ENCODE measurements around the gene DPP6.
"Not testable (repeated sequence)": the region's sequence is repeated elsewhere in the genome, so short reads cannot be mapped to it uniquely, and the experiment has no call there.

The DPP6 gene

DNA sequence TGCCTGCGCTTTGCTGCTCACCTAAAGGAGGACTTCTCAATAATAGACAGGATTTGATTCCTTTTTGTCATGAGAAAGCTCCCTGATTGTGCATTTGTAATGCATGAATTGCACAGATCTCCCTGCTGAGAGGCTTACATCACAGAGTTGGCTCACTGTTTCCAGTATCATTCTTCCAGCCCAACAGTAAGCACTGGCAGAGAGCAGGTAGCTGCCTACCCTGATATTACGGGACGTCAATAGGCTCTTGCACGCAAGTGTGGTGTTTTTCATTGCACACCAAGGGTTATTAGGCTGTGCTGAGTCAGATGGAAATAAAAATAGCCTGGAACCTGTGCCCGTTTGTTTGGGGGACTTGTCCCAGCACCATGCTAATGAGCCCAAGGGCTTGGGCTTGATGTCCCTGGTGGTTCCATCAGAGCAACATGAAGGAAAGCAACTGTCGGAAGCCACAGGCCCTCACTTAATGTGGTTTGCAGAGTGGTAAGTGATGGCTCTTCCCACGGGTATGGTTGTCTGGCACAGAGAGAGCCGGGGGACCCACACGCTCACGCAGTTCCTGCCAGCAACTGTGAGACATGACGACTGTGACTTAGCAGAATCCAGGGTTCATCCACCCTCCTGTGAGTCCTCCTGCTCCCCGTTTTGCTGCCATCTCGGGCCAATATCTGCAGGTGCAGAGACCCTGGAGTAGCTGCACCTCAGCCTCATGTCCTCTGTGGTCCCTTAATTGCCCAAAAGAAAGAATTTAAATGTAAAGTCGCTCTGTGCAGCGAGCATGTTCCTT is 20.4 kb downstream of the DPP6 start:
- not testable (repeated sequence) for DNase-seq

DNA sequence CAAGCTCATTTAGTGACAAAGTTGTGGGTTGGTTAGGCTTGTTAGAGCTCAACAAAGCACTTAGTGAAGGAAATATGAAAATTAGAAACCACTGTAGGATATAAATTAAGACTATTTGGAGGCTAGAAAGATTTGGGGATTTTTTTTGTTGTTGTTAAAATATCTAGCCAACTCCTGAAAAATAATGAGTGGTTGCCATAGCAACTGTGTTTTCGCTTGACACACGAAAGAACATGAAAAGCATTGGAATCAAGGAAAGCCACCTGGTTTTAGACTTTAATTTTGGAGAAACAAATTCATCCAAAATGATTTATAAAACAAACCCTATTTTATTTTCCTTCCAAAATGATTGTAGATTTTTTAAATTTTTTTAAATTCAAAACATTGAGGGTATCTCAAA is 26.3 kb downstream of the DPP6 start:
- DNase-seq, result not testable (repeated sequence)

DNA sequence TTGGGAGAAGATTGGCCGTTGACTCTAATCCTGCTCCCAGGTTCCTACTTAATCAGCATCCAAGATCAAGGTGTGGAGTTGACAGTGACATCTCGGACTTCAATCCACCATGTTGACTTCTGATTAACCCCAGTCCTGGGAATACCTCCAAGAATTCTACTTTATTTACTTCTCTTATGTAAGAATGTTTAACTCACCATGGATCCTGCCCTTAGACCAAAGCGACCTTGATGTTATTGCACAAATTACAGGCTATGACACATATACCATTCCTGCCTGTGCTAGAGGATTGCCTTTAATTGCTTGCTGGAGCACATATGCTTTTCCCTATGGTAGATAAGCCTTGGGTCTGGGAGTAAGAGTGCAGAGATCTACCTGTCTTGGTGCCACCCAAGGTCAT is 28.1 kb downstream of the DPP6 start:
- DNase-seq, result not testable (repeated sequence)

DNA sequence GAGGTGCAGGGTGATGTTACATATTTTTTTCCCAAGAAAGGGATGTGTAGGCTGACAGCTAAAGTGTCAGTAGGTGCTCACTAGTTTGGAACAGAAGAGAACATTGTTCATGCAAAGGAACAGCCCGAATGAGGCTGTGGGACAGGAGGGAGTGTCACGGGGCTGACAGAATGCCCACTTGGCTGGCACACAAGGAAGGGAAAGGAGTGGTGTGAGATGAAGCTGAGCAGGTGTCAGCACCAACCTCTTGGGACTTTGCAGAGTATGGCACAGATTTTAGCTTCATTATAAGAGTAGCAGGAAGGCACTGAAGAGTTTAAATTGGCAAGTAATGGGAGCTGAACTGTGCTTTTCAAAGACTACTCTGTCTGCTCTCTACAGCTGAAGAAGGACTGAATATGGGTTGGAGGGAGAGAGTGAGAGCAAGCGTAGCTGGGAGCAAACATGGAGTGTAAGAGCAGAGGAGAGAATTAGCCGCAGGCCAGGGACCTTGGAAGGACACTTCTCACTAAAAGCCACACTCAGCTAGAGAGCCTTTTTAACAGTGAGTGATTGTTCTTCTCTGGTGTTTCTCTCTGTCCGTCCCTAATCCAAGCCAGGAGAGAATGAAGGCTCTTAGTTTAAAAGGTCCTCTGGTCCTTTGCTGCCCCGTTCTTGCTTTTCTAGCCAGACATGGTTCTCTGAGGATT is 35.0 kb downstream of the DPP6 start:
- not testable (repeated sequence) for DNase-seq

DNA sequence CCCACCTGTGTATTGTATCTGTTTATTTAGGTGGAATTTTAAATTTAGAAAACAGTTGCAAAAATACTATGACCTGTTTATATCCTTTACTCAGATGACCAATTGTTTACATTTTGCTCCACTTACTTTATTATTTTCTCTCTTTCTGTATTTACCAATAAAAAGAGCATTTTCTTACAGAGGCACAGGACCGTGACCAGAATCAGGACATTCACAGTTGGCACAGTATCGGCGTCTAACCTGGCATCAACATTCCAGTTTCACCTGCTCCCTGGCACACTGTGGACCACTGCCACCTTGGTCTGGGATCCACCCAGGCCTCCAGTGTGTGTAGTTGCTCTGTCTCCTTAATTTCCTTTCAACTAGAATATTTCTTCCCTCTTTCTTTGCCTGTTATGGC is 39.9 kb downstream of the DPP6 start:
- DNase-seq, result not testable (repeated sequence)

DNA sequence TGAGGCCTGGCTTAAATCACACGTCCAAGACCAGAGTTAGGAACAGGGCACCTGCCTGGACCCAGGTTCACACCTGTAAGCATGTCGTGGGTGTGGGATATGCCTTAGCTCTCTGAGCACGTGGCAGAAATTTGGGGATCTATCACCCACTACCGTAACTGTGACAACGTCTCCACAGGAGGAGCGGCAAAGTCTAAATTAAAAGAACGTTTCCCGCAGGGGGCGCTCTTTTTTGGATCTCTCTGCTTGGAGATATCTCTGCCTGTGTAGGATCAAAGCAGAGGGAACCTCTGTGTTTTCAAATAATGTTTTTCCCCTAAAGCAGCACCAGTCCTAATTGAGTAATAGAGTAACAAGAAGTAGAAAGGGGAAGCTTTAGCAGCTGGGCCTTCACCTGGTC is 43.0 kb downstream of the DPP6 start:
- not testable (repeated sequence) for DNase-seq

DNA sequence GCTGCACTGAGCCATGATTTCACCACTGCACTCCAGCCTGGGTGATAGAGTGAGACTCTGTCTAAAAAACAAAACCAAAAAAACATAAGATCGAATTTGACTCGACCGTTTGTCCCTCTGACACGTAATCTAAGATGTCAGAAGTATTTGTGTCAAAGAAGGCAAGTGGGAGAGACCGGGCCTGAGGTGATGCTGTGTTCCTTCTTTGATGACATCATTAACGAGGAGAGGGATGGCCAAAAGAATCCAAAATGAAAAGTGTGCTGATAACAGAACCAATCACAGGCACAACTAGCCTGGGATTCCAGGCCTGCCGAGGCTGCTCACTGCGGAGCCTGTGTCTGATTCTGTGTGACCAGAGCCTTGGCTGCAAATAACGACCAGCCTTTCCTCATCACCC is 52.9 kb downstream of the DPP6 start:
- DNase-seq, result not testable (repeated sequence)

DNA sequence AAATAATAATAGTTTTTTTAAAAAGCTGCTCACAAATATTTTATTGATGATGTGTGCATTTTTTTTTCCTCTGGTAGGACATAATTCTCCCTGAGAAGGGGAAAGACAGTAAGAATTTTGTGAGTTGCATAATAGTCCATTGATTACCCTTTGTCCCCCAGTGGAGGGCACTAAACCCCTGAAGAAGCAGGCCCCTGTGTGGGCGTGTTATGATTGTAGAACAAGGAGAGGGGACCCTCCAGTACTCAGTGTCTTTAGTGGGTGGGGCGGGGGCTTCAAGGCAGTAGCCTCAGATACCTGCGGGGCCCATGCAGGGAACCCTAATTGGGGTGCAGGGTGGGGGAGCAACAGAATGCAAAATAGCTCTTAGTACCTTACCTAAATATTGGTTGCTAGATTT is 57.4 kb downstream of the DPP6 start:
- not testable (repeated sequence) for DNase-seq

DNA sequence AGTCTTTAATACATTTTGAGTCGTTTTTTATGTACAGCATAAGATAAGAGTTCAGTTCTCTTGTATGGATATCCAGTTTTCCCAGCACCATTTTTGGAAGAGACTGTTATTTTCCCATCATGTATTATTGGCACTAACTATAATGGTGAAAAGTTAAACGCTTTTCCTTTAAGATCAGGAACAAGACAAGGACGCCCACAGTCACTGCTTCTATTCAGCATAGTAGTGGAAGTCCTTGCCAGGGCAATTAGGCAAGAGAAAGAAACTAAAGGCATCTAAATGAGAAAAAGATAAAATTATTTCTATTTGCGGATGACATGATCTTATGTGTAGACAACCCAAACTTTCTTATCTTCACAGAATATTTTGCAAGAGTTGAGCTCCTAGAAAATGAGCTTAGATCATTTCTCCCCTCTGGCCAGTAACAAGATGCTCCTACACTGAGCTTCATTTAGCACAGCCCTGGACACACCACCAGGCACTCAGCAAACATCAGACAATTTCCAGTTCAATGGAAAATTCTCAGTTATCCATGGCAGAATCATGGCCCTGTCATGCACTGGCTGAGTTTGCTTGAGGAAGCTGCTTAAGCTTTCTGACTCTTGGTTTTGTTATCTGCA is 61.6 kb downstream of the DPP6 start:
- not testable (repeated sequence) for DNase-seq

DNA sequence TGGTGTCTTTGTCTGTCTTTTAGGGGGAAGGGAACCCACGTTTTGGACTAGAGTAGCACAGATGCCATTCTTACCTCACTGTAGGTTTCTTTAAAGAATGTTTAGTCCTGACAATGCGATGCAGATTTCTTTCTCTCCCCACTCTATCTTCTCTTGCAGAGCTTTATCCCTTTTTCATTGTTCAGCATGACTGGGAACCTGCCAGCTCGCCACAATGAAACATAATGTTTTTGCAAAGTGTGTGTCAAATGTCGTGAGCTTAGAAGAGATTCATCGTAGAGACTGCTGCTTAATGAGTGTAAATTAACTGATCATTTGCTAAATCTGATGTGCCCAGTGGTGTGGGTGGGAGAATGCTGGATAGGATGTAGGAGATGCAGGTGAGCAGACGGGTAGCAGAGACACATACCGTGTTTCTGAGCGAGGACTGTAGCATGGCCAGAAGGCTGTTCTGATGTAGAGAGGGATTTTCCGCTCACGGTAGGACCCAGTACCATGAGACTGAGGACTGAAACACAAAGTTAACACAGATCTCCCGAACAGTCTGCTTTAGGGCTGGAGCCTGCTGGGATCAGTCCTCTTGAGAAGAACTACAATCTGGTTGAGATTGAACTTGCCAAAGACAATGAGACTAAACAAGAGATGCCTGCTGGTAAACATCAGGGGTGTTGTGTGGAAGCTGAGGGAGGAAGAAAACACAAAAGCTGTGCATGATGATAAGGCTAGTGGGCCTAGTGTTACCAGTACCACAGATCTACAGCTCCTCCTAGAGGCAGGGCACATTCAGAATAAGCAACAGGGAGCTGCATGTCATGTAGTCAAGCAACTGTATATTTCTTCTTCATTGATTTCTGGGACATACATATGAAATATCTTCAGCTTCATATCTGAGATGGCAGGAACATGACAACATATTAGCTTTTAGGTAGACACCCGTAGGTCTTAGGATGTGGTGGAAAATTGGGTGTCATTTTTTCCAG is 65.5 kb downstream of the DPP6 start:
- DNase-seq, result not testable (repeated sequence)

DNA sequence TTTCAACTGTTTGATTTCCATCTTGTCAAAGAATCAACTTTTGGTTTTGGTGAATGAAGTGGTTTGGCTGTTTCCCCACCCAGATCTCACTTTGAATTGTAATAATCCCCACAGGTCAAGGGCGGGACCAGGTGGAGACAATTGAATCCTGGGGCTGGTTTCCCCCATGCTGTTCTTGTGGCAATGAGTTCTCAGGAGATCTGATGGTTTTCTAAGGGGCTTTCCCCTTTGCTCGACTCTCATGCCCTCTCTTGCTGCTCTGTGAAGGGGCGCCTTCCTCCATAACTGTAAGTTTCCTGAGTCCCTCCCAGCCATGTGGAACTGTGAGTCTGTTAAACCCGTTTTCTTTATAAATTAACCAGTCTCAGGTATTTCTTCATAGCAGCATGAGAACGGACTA is 68.6 kb downstream of the DPP6 start:
- not testable (repeated sequence) for DNase-seq

DNA sequence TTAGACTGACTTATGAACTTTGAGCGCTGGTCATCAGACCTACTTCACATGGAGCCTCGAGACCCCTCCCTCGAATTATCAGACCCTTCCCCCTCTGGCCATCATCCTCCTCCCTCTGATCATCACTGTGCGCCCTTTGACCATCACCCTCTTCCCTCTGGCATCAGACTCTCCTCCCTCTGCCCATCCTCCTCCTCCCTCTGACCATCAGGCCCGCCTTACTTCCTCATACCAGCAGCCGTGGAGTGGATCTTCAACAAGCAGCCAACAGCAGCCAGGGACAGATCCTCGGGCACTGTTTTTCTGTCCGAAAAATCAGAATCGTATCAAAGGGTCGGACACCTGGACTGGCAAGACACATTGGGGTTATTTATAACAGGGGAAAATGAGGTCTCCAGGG is 70.5 kb downstream of the DPP6 start:
- not testable (repeated sequence) for DNase-seq

DNA sequence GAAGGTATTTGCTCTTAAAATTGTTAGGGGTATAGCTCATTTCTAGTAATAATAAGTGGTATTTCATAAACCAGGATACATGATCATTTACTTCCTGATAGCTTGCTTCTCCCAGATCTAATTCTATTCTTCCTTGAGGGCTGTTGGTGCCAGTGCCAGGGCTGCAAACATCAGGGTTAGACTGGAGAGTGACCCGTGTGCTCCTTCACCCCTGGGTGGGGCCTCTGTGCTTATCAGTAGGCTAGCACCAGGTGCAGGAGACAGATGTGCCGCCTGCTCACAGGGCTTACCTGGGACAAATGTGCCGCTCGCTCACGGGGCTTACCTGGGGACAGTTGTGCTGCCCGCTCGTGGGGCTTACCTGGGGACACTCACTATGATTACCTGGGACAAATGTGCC is 71.2 kb downstream of the DPP6 start:
- DNase-seq, result not testable (repeated sequence)

DNA sequence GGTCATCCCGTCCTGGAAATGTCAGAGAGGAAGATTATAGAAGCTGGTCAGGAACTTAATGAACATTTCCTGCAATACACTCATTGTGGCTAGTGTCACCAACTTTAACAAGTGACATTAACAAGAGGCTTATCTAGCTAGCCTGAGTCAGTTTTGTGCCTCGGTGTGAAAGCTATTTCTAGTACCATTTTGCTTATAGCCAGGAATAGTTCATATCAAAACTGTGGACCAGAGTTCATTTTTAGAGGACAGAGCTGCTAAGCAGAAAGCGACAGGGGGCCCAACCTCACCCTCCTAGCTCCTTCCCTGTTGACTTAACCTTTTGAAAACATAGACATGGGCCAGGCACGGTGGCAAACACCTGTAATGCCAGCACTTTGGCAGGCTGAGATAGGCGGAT is 76.9 kb downstream of the DPP6 start:
- not testable (repeated sequence) for DNase-seq

DNA sequence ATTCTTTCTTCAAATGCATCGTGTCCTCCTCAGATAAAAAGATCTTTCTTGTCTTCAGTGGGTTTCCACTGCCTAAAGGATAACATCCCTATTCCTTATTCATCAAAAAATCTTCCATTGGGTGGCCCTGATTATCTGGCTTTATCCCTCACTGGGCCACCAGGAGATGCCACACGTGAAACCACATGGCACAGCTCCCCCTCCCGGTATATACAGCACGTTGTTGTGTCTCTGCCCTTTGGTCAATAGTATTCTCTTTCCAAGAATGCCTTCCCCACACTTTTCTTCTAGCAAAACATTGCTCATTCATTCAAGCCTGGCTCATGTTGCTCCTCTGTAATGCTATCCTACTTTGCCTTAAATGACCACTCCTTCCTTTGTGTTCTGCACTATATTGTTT is 80.4 kb downstream of the DPP6 start:
- not testable (repeated sequence) for DNase-seq

DNA sequence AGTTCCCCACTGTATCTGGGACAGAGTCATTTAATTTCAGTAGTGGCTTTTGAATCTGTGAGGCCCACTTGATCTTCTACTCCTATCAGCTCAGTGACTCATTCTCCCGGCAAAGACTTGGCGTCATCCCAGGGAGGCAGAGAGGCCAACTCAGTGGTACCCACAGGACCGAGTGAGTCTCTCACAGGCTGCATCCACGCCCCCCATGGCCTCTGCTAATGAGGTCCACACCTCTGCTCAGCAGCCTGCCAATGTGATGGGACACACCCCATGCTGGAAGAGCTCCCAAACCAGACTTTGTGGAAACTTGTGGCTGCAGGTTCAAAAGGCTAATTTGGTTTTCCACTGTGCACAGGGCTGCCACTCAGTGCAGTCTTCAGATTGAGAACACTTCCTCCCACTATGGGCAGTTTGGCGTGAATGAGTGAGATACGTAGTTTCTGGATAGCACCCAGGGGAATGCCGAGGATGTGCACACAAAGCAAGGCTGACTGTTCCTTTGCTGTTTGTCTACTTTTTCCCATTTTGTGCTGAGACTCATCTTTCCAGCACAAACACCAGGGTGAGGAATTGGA is 81.6 kb downstream of the DPP6 start:
- not testable (repeated sequence) for DNase-seq

DNA sequence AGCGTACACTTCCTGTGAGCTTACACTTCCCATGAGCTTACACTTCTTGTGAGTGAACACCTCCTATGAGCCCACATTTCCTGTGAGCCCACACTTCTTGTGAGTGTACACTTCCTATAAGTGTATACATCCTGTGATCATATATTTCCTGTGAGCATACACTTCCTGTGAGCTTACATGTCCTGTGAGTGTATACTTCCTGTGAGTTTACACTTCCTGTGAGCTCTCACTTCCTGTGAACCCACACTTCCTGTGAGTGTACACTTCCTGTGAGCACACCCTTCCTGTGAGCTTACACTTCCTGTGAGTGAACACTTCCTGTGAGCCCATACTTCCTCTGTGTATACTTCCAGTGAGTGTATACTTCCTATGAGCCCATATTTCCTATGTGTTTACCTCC is 82.5 kb downstream of the DPP6 start:
- DNase-seq, result not testable (repeated sequence)

DNA sequence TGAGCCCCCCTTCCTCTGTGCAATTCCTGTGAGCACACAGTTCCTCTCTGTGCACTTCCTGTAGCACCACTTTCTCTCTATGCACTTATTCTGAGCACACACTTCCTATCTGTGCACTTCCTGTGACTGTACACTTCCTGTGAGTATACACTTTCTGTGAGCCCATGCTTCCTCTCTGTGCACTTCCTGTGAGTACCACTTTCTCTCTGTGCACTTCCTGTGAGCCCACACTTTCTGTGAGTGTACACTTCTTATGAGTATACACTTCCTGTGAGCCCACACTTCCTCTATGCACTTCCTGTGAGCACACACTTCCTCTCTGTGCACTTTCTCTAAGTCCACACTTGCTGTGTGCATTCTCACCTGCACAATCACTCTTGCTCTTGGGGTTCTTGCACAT is 83.4 kb downstream of the DPP6 start:
- DNase-seq, result not testable (repeated sequence)

DNA sequence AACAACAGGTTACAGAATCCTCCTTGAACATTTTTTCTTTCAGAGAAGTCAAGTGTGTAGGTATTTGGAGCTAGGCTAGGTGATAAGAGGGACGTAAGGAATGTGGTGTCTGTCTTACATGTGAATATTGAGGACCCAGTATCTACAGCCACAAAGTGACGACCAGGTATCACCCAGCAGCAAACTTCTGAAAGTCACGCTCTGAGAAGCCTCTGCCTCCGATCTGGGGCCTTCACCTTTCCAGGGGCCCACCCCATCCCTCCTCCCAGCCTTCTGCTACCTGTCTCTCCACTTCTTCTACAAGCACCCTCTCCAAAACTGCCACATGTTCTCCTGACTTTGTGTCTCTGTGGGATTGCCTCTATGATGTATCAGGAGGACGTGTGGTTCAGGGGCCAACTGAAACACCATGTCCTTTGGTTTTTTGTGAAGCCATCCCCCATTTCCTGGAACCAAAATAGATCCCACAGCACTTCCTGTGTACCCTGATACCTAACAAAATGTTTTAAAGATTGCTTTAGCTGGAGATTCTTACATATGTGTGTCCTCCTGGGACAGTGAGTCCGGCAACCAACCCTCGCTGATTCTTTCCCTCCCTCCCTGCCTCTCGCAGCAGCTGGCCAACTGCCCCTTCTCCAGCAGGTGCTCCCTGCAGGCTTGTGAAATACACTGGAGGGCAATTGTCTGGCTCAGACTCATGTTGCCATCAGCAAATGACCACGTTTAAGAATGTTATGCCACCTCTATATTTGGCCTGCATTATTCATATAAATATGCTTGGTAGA is 93.9 kb downstream of the DPP6 start:
- not testable (repeated sequence) for DNase-seq

DNA sequence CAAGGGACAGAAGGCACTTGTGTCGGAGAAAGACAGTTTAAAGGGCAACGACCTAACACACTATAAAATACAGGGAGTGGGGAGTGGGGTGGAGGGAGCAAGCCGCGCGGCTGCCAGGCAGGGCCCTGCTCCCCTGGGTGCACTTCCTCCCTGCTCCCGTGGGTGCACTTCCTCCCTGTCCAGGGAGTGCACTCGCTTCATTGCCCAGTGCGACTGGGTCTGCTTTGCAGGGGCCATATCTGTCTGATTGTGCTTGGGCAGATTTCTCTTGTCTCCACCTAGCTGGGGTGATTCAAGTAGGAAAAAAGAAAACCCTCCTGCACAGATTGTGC is 94.5 kb downstream of the DPP6 start:
- DNase-seq, result not testable (repeated sequence)
